HG02759 (cell line): ENCODE data around the gene GAB2.

ENCODE experiments used
- ATAC-seq: cut with Tn5 transposase; IDR thresholded peaks from one replicate; pipeline ENCODE4 v1.9.1; 2021; ENCODE audit warnings: mild to moderate bottlenecking, moderate library complexity; ENCODE audit not compliant: unreplicated experiment

GAB2 gene

GRCh38 chr11:78209478-78209877, 208.1 kb downstream of the GAB2 start:
- no peak for ATAC-seq

- no peak for ATAC-seq
Observed at GRCh38 chr11:78208257-78209165, 209.1 kb downstream of the GAB2 start.

GRCh38 chr11:78207532-78208256, 209.9 kb downstream of the GAB2 start:
- ATAC-seq = no peak

GRCh38 chr11:78205691-78206090, 211.9 kb downstream of the GAB2 start:
- no peak for ATAC-seq

- ATAC-seq = no peak
Observed at GRCh38 chr11:78205256-78205655, 212.4 kb downstream of the GAB2 start.

GRCh38 chr11:78203184-78203583, 214.4 kb downstream of the GAB2 start:
- no peak for ATAC-seq

GRCh38 chr11:78202733-78203167, 214.9 kb downstream of the GAB2 start:
- no peak for ATAC-seq

GRCh38 chr11:78201096-78201818, 216.4 kb downstream of the GAB2 start:
- ATAC-seq = no peak

- ATAC-seq = no peak
Observed at GRCh38 chr11:78200553-78200952, 217.1 kb downstream of the GAB2 start.

GRCh38 chr11:78200061-78200460, 217.6 kb downstream of the GAB2 start:
- no peak for ATAC-seq

- ATAC-seq = no peak
Observed at GRCh38 chr11:78199653-78200015, 218.0 kb downstream of the GAB2 start.

GRCh38 chr11:78199015-78199652, 218.5 kb downstream of the GAB2 start:
- ATAC-seq = no peak

- no peak for ATAC-seq
Observed at GRCh38 chr11:78197816-78198215, 219.8 kb downstream of the GAB2 start.

GRCh38 chr11:78196661-78197091, 220.9 kb downstream of the GAB2 start:
- ATAC-seq = no peak

- ATAC-seq = no peak
Observed at GRCh38 chr11:78195917-78196560, 221.6 kb downstream of the GAB2 start.

- ATAC-seq = no peak
Observed at GRCh38 chr11:78194490-78194889, 223.1 kb downstream of the GAB2 start.

- ATAC-seq = no peak
Observed at GRCh38 chr11:78193806-78194205, 223.8 kb downstream of the GAB2 start.

- no peak for ATAC-seq
Observed at GRCh38 chr11:78192911-78193351, 224.7 kb downstream of the GAB2 start.

- ATAC-seq = no peak
Observed at GRCh38 chr11:78192223-78192719, 225.3 kb downstream of the GAB2 start.

GRCh38 chr11:78190871-78191538, 226.6 kb downstream of the GAB2 start:
- no peak for ATAC-seq
